Left lung (tissue), 10 donors: ENCODE data around the gene BCO1. TPM values are rescaled to one million over a fixed set of nuclear protein-coding genes. Genes with fewer than 3 reads are reported as not detected.

Experiments
- ATAC-seq: fragments of 200-7000 bp; cut with Tn5 transposase; one replicate; pipeline ENCODE4 v1.9.1; 2020; ENCODE audit warnings: moderate library complexity
- DNase-seq, 4 donors: peaks; one replicate each; pipeline ENCODE4 v3.0.0-alpha.2; 2013 to 2020
- H3K27ac ChIP-seq, 2 donors: fragments of 200-600 bp; sonication (generic) in 1 of 2; one replicate each; pipeline versions ENCODE4 v1.5.0 to v1.8.0; 2020 to 2021
- H3K27me3 ChIP-seq, 2 donors: fragments of 200-600 bp; sonication (generic) in 1 of 2; one replicate each; pipeline versions ENCODE4 v1.5.0 to v1.8.0; 2020 to 2021
- H3K36me3 ChIP-seq, 2 donors: fragments of 200-600 bp; sonication (generic) in 1 of 2; one replicate each; pipeline versions ENCODE4 v1.5.0 to v1.8.0; 2020 to 2021
- H3K4me1 ChIP-seq, 2 donors: fragments of 200-600 bp; one replicate each; pipeline ENCODE4 v1.8.0; 2021
- H3K4me3 ChIP-seq, 2 donors: fragments of 200-600 bp; sonication (generic) in 1 of 2; one replicate each; pipeline versions ENCODE4 v1.5.0 to v1.8.0; 2020 to 2021; ENCODE audit warnings: mild to moderate bottlenecking in 1 of 2
- H3K9me3 ChIP-seq, 2 donors: fragments of 200-600 bp; sonication (generic) in 1 of 2; one replicate each; pipeline versions ENCODE4 v1.5.0 to v1.8.0; 2020 to 2021
- intact Hi-C, 2 donors: fragments of 100-400 bp; cut with DNase I; formaldehyde crosslinking; loops; one replicate each; pipeline versions ENCODE4 v1.11.2 to v1.14.2; 2022
- polyA plus RNA-seq, 6 donors: library from polyadenylated mRNA; unstranded; fragments of 120-200 nt; gene quantifications; one replicate each; pipeline ENCODE4 v1.2.1, GENCODE V29; 2013; ENCODE audit not compliant: insufficient read length in 6 of 6
- total RNA-seq, 2 donors: library from RNA; stranded (reverse); fragmentation: NEBNext Ultra II Directional; extraction: Animal tissue kit (Norgen Biotek cat#: 25700); gene quantifications; one replicate each; pipeline ENCODE4 v1.2.1, GENCODE V29; 2021
- TF ChIP-seq, protein P1 (sequence below), 2 donors: fragments of 200-600 bp; sonication (generic) in 1 of 2; IDR thresholded peaks; one replicate each; pipeline versions ENCODE4 v1.5.0 to v1.8.0; 2021; ENCODE audit warnings: antibody characterized with exemption in 2 of 2
- donor health status: DM: no; HTN: yes; CAD: no.
- donor health status: DM: no; HTN: no; CAD: no.

Gene BCO1
- total and polyA plus RNA-seq, 8 donors: 0.38 to 0.81 (median 0.58) TPM; not detected in 1

DNA sequence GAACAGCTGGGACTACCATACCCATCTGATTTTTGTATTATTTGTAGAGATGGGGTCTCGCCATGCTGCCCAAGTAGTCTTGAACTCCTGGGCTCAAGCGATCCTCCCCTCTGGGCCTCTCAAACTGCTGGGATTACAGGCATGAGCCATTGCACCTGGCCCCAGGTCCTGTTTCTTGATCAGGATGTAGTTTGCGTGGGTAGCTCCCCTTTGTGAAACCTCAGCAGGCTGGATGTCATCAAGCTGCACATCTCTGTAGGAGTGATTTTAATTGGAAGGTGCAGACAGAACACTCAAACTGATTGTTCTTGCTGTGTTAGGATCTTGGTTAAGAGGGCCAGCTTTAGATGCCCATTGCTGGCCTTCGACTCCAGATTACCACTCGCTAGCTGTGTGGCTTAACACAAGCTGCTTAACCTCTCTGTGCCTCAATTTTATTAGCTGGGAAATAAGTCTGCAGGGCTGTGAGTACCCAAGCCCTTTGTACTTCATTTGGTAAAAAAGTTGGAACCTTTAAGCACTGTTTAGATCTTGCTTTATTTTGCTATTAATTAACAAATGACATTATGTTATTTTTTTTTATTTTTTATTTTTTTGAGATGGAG is 16.5 kb downstream of the BCO1 start:
- intact Hi-C loops: no loop called here
- no peaks in the 10 kb centered on the region for H3K27me3 ChIP-seq

DNA sequence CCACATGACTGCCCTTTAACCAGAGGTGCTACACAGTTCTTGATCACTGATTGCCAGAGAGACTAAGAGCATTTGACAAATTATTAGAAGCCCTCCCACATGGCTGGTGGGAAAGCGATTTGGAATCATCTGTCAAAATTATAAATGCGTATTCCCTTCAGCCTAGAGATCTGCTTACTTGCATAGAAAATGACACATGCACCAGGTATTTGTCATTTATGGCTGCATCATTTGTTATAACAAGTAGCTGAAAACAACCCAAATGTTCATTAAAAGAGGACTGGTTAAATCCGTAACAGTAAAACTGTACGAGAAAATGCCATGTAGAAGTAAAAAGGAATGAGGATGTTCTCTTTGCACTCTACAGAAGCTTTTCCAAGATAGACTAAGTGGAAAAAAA is 21.4 kb downstream of the BCO1 start:
- TF ChIP-seq, protein P1, sequence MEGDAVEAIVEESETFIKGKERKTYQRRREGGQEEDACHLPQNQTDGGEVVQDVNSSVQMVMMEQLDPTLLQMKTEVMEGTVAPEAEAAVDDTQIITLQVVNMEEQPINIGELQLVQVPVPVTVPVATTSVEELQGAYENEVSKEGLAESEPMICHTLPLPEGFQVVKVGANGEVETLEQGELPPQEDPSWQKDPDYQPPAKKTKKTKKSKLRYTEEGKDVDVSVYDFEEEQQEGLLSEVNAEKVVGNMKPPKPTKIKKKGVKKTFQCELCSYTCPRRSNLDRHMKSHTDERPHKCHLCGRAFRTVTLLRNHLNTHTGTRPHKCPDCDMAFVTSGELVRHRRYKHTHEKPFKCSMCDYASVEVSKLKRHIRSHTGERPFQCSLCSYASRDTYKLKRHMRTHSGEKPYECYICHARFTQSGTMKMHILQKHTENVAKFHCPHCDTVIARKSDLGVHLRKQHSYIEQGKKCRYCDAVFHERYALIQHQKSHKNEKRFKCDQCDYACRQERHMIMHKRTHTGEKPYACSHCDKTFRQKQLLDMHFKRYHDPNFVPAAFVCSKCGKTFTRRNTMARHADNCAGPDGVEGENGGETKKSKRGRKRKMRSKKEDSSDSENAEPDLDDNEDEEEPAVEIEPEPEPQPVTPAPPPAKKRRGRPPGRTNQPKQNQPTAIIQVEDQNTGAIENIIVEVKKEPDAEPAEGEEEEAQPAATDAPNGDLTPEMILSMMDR (IDR thresholded peaks at IDR 0.05): no peak
- no peak overlapping the region for H3K4me3 ChIP-seq
- intact Hi-C loops: no loop called here
- DNase-seq: no peak
- H3K27me3 ChIP-seq: no peaks in the 10 kb centered on the region
- ATAC-seq: no peak
- no peaks in the 10 kb centered on the region for H3K4me1 ChIP-seq
- H3K36me3 ChIP-seq: no peaks in the 10 kb centered on the region
- H3K27ac ChIP-seq: no peak overlapping the region
- H3K9me3 ChIP-seq: no peaks in the 10 kb centered on the region

More for the DNA sequence above, 16.5 kb downstream of the BCO1 start:
- H3K36me3 ChIP-seq: no peaks in the 10 kb centered on the region
- TF ChIP-seq, protein P1 (IDR thresholded peaks at IDR 0.05): no peak
- ATAC-seq (no peak), DNase-seq (no peak)
- H3K27ac ChIP-seq: no peak overlapping the region
- H3K4me3 ChIP-seq: no peak overlapping the region
- H3K9me3 ChIP-seq: no peaks in the 10 kb centered on the region
- H3K4me1 ChIP-seq: no peaks in the 10 kb centered on the region

DNA sequence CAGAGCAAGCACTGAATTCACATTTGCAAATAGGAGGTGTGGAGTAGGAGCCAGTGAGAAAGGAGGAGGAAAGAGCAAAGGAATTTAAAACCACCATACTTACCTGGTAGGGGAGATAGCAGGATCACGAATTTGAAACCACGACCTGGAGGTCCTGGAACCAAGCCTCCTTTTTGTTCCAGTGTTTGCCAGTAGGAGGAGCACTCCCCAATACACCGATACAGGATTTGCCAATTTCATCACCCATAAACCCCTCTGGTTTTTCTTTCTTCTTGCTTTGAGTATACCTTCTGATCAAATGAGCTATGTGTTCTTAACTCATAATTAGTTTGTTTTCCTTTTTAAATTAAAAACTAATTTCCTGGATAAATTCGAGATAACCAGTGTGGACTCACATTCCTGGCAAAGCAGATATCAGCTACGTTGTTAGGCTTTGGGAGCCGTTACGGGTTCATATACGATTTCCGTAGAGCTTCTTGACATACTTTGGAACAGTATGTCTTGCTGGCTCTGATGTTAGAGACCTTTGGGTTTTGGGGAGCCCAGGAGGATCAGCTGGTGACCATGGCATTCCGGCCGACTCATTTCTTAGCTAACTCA is 22.7 kb downstream of the BCO1 start:
- H3K4me3 ChIP-seq: no peak overlapping the region
- H3K4me1 ChIP-seq: no peaks in the 10 kb centered on the region
- no peak overlapping the region for H3K27ac ChIP-seq
- H3K27me3 ChIP-seq: no peaks in the 10 kb centered on the region
- intact Hi-C loops: no loop called here
- H3K9me3 ChIP-seq: no peaks in the 10 kb centered on the region
- DNase-seq (no peak), ATAC-seq (peak; percentile 50)
- no peaks in the 10 kb centered on the region for H3K36me3 ChIP-seq
- TF ChIP-seq, protein P1 (IDR thresholded peaks at IDR 0.05): peak; percentile 51 to 59

DNA sequence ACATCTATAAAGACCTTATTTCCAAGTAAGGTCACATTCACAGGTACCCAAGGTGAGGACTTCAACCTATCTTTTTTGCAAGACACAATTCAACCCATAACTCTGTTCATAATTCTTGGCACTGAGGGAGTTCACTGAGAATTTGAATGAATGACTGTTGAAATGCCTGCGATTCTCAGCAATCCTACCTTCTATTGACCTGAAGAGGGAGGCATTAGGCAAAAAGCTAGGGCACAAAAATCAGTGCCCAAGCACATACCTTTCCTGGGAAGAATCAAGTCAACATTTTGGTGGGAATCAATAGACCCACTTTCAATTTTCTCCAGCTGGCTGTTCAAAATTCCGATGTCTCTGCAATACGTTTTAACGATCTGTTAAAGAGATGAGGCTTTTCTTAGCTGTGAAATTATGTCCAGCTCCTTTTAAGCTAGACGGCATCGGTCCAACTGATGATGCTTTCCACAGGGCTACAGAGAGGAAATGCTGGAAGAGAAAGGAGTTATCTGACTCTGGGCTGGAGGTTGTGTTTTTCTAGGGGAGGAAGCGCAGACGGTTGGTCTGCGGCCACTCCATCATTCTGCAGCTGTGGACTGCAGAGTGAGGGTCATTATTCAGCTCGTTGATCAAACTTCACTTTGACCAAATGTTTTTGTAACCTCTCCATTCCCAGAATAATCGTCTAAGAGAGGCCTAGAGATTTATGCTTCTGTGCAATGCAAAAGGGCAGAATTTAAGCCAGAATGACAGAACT is 25.2 kb downstream of the BCO1 start:
- no peaks in the 10 kb centered on the region for H3K4me1 ChIP-seq
- no peaks in the 10 kb centered on the region for H3K9me3 ChIP-seq
- TF ChIP-seq, protein P1 (IDR thresholded peaks at IDR 0.05): no peak
- ATAC-seq (peak; percentile 46), DNase-seq (peak in 3 of 4 donors; percentile 42 to 95 (median 92))
- H3K27ac ChIP-seq: no peak overlapping the region
- intact Hi-C loops: no loop called here
- no peaks in the 10 kb centered on the region for H3K27me3 ChIP-seq
- H3K36me3 ChIP-seq: no peaks in the 10 kb centered on the region
- H3K4me3 ChIP-seq: no peak overlapping the region

DNA sequence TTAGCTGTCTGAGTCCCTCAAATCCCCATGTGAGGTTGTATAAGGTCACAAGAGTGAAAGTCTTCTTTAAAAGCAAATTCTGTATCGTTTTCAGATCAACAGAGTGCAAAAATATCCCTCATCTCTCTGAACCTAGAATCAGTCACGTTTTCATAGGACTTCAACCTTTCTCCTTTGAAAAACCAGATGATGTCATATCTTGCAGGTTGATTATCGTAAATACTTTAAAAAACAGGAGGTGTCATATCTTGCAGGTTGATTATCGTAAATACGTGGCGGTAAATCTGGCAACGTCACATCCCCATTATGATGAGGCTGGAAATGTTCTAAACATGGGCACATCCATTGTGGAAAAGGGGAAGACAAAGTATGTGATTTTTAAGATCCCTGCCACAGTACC is 25.9 kb downstream of the BCO1 start:
- Histone ChIP-seq H3K27me3 (no peaks in the 10 kb centered on the region), H3K4me1 (no peaks in the 10 kb centered on the region), H3K4me3 (no peak overlapping the region), H3K9me3 (no peaks in the 10 kb centered on the region), H3K36me3 (no peaks in the 10 kb centered on the region), H3K27ac (no peak overlapping the region)
- ATAC-seq: no peak
- TF ChIP-seq, protein P1 (IDR thresholded peaks at IDR 0.05): no peak
- intact Hi-C loops: no loop called here
- no peak for DNase-seq
